Embryonic facial prominence (tissue), 1 donor: ENCODE data around the gene SYNE2.

Experiments used
- DNase-seq: peaks from one replicate; pipeline ENCODE4 v3.0.0-alpha.2; 2016; ENCODE audit errors: extremely low spot score

The SYNE2 gene

GRCh38 chr14:63908667-63909264 is 56.0 kb downstream of the SYNE2 start:
- DNase-seq, result no peak

- no peak for DNase-seq
Measured at GRCh38 chr14:63909984-63910383, 57.2 kb downstream of the SYNE2 start.

- DNase-seq, result no peak
Measured at GRCh38 chr14:63910583-63911363, 58.0 kb downstream of the SYNE2 start.

- no peak for DNase-seq
Measured at GRCh38 chr14:63911404-63911803, 58.6 kb downstream of the SYNE2 start.

GRCh38 chr14:63912286-63912685 is 59.5 kb downstream of the SYNE2 start:
- no peak for DNase-seq

- DNase-seq, result no peak
Measured at GRCh38 chr14:63918411-63918810, 65.6 kb downstream of the SYNE2 start.

- DNase-seq, result no peak
Measured at GRCh38 chr14:63922696-63923421, 70.1 kb downstream of the SYNE2 start.

GRCh38 chr14:63923422-63923752 is 70.6 kb downstream of the SYNE2 start:
- DNase-seq, result no peak

GRCh38 chr14:63924375-63924774 is 71.6 kb downstream of the SYNE2 start:
- DNase-seq, result no peak

- no peak for DNase-seq
Measured at GRCh38 chr14:63926641-63927040, 73.8 kb downstream of the SYNE2 start.

- DNase-seq, result no peak
Measured at GRCh38 chr14:63928744-63929174, 76.0 kb downstream of the SYNE2 start.

- DNase-seq, result no peak
Measured at GRCh38 chr14:63933110-63933509, 80.3 kb downstream of the SYNE2 start.

- DNase-seq, result no peak
Measured at GRCh38 chr14:63933711-63934110, 80.9 kb downstream of the SYNE2 start.

- no peak for DNase-seq
Measured at GRCh38 chr14:63938198-63939005, 85.6 kb downstream of the SYNE2 start.

- DNase-seq, result no peak
Measured at GRCh38 chr14:63939006-63939270, 86.1 kb downstream of the SYNE2 start.

GRCh38 chr14:63940387-63940786 is 87.6 kb downstream of the SYNE2 start:
- no peak for DNase-seq

- no peak for DNase-seq
Measured at GRCh38 chr14:63941023-63941422, 88.2 kb downstream of the SYNE2 start.

GRCh38 chr14:63949696-63950095 is 96.9 kb downstream of the SYNE2 start:
- DNase-seq, result no peak

GRCh38 chr14:63951021-63951420 is 98.2 kb downstream of the SYNE2 start:
- no peak for DNase-seq

- no peak for DNase-seq
Measured at GRCh38 chr14:63951429-63951828, 98.6 kb downstream of the SYNE2 start.

GRCh38 chr14:63952053-63952932 is 99.5 kb downstream of the SYNE2 start:
- no peak for DNase-seq
